ENCODE results near the gene CD164L2.

GRCh38 chr1:27427329-27427728 is 44.2 kb upstream of the CD164L2 start:
- TF ChIP-seq CTCF (IDR thresholded peaks at IDR 0.05) (no peak), POLR2A (IDR thresholded peaks at IDR 0.05) (no peak), POLR2AphosphoS5 (IDR thresholded peaks at IDR 0.05) (no peak), EP300 (IDR thresholded peaks at IDR 0.05) (no peak)
